HCT116 (cell line): ENCODE data around the gene OR10A2. TPM values are rescaled to one million over a fixed set of nuclear protein-coding genes. Genes with fewer than 3 reads are reported as not detected.
A peak's percentile ranks its signal among the peaks of the same experiment; 100 is the strongest.
"Not testable (repeated sequence)": the region's sequence is repeated elsewhere in the genome, so short reads cannot be mapped to it uniquely, and the experiment has no call there.

Experiments
- ATAC-seq: fragments of 200-7000 bp; cut with Tn5 transposase; 2 replicates; pipeline ENCODE4 v1.9.1; 2020; ENCODE audit warnings: mild to moderate bottlenecking, moderate library complexity
- BruUV-seq: library from RNA; stranded (reverse); fragments of 400-500 nt; replicated peaks from 2 replicates; lab custom pipeline; 2021; lab: Mats Ljungman, UMichigan
- CTCF ChIA-PET: fragments of 300-600 bp; sonication (Branson Sonifier 250); formaldehyde crosslinking; loops from one replicate; lab custom pipeline; 2021; ENCODE audit warnings: antibody characterized with exemption; lab: Charles Lee
- POLR2A ChIA-PET: fragments of 300-600, 350-600 bp; sonication (Branson Sonifier 250); formaldehyde crosslinking; loops from one replicate; lab custom pipeline; 2021; ENCODE audit warnings: antibody characterized with exemption; lab: Charles Lee
- RAD21 ChIA-PET, 2 experiments: fragments of 300-600 bp; sonication (Branson Sonifier 250); formaldehyde crosslinking; loops; one replicate each; lab custom pipeline; 2023; ENCODE audit warnings: low total read pairs in 2 of 2; ENCODE audit not compliant: uncharacterized antibody in 2 of 2, unreplicated experiment in 2 of 2, low non-redundant PET in 1 of 2; lab: Charles Lee
- DNase-seq: peaks from one replicate; pipeline ENCODE4 v3.0.0-alpha.2; 2010; ENCODE audit warnings: low read depth, low spot score
- H2AFZ ChIP-seq: fragments of 200-600 bp; shearing (Covaris generic), sonication (generic); 2 replicates; pipeline ENCODE4 v1.6.1; 2017; ENCODE audit warnings: low read depth, mixed run types, mixed read lengths, antibody characterized with exemption, low read length; ENCODE audit not compliant: poor library complexity, severe bottlenecking
- H3K27ac ChIP-seq: 2 replicates; pipeline ENCODE4 v1.5.1; 2012; ENCODE audit warnings: low read depth, low read length
- H3K27me3 ChIP-seq: fragments of 200-600 bp; sonication (generic); 2 replicates; pipeline ENCODE4 v1.6.1; 2016; ENCODE audit warnings: mixed run types, low read length, mixed read lengths; ENCODE audit not compliant: insufficient read depth
- H3K36me3 ChIP-seq, 2 experiments: fragments of 200-500 bp in 1 of 2; fragments of 200-600 bp in 1 of 2; sonication (Bioruptor generic) in 1 of 2; sonication (generic) in 1 of 2; 2 replicates each; pipeline versions ENCODE4 v1.5.1 to v1.6.1; 2014 to 2016; ENCODE audit warnings: low read length in 2 of 2, inconsistent platforms in 1 of 2, mixed read lengths in 1 of 2, mixed run types in 1 of 2; ENCODE audit not compliant: insufficient read depth in 2 of 2, control insufficient read depth in 1 of 2
- H3K4me1 ChIP-seq, 2 experiments: fragments of 200-600 bp in 1 of 2; sonication (generic) in 1 of 2; 2 replicates each; pipeline versions ENCODE4 v1.5.1 to v1.6.1; 2012 to 2017; ENCODE audit warnings: low read length in 2 of 2, inconsistent platforms in 1 of 2, mild to moderate bottlenecking in 1 of 2, mixed read lengths in 1 of 2, mixed run types in 1 of 2, moderate library complexity in 1 of 2; ENCODE audit not compliant: insufficient read depth in 2 of 2, control insufficient read depth in 1 of 2
- H3K4me2 ChIP-seq: fragments of 200-600 bp; sonication (generic); 2 replicates; pipeline ENCODE4 v1.6.1; 2017; ENCODE audit warnings: mixed run types, low read length, mixed read lengths
- H3K4me3 ChIP-seq, 2 experiments: fragments of 200-600 bp in 1 of 2; sonication (generic) in 1 of 2; replicated peaks in 1 of 2; 2 replicates each; pipeline ENCODE4 v1.5.1; 2011 to 2016; ENCODE audit warnings: low read length in 2 of 2, control low read depth in 1 of 2, low read depth in 1 of 2, mild to moderate bottlenecking in 1 of 2, mixed read lengths in 1 of 2, mixed run types in 1 of 2
- H3K79me2 ChIP-seq: fragments of 200-600 bp; sonication (generic); 2 replicates; pipeline ENCODE4 v1.6.1; 2017; ENCODE audit warnings: mild to moderate bottlenecking, mixed run types, low read length, moderate library complexity, mixed read lengths; ENCODE audit not compliant: insufficient read depth
- H3K9ac ChIP-seq: fragments of 200-600 bp; sonication (generic); 2 replicates; pipeline ENCODE4 v1.6.1; 2016; ENCODE audit warnings: low read length, mixed read lengths
- H3K9me2 ChIP-seq: fragments of 200-600 bp; sonication (generic), shearing (Covaris generic); 2 replicates; pipeline ENCODE4 v1.6.1; 2017; ENCODE audit warnings: mixed run types, mild to moderate bottlenecking, moderate library complexity; ENCODE audit not compliant: insufficient read depth
- H3K9me3 ChIP-seq, 2 experiments: fragments of 200-500 bp in 1 of 2; fragments of 200-600 bp in 1 of 2; sonication (Bioruptor generic) in 1 of 2; sonication (generic) in 1 of 2; 2 replicates each; pipeline ENCODE4 v1.6.1; 2014 to 2017; ENCODE audit warnings: low read length in 2 of 2, mixed read lengths in 2 of 2, inconsistent platforms in 1 of 2, low read depth in 1 of 2, mild to moderate bottlenecking in 1 of 2, mixed run types in 1 of 2, moderate library complexity in 1 of 2; ENCODE audit not compliant: control insufficient read depth in 1 of 2, insufficient read depth in 1 of 2
- H4K20me1 ChIP-seq: fragments of 200-600 bp; sonication (generic), shearing (Covaris generic); 2 replicates; pipeline ENCODE4 v1.6.1; 2017; ENCODE audit warnings: mixed run types, mild to moderate bottlenecking, moderate library complexity; ENCODE audit not compliant: insufficient read depth
- CBX3 ChIP-seq: IDR thresholded peaks from 2 replicates; pipeline ENCODE4 v1.6.1; 2012; ENCODE audit warnings: low read depth
- CEBPB ChIP-seq: IDR thresholded peaks from 2 replicates; pipeline ENCODE4 v1.6.1; 2012; ENCODE audit warnings: low read depth
- CTCF ChIP-seq, 3 experiments: fragments of 200-600 bp in 1 of 3; sonication (generic) in 1 of 3; IDR thresholded peaks in 2 of 3; conservative IDR thresholded peaks in 1 of 3; 2 replicates each; pipeline ENCODE4 v1.5.1; 2012 to 2017; ENCODE audit warnings: low read depth in 2 of 3, low read length in 2 of 3, antibody characterized with exemption in 1 of 3, borderline replicate concordance in 1 of 3, control low read depth in 1 of 3, mild to moderate bottlenecking in 1 of 3, mixed read lengths in 1 of 3, mixed run types in 1 of 3, moderate library complexity in 1 of 3; ENCODE audit not compliant: insufficient read depth in 1 of 3
- ELF1 ChIP-seq: IDR thresholded peaks from 2 replicates; pipeline ENCODE4 v1.6.1; 2012; ENCODE audit warnings: low read depth, borderline replicate concordance
- JUND ChIP-seq: IDR thresholded peaks from 2 replicates; pipeline ENCODE4 v1.6.1; 2012
- MAX ChIP-seq: IDR thresholded peaks from 2 replicates; pipeline ENCODE4 v1.6.1; 2012
- POLR2A ChIP-seq: IDR thresholded peaks from 2 replicates; pipeline ENCODE4 v1.7.0; 2011; ENCODE audit warnings: borderline replicate concordance; ENCODE audit not compliant: insufficient read depth, insufficient read length; ENCODE audit errors: extremely low read depth
- RAD21 ChIP-seq: IDR thresholded peaks from 2 replicates; pipeline ENCODE4 v1.6.1; 2012; ENCODE audit warnings: low read depth, mild to moderate bottlenecking
- SIN3A ChIP-seq: IDR thresholded peaks from 2 replicates; pipeline ENCODE4 v1.6.1; 2012; ENCODE audit warnings: low read depth
- ZFX ChIP-seq: fragments of 450-650 bp; IDR thresholded peaks from 2 replicates; pipeline ENCODE4 v1.6.1; 2017
- intact Hi-C: fragments of 100-400 bp; cut with micrococcal nuclease; formaldehyde crosslinking; loops from 2 replicates; pipeline ENCODE4 v1.10.0; 2022
- total RNA-seq: library from RNA; stranded (reverse); gene quantifications from one replicate; pipeline ENCODE4 v1.2.1, GENCODE V29; 2021; ENCODE audit not compliant: unreplicated experiment

The OR10A2 gene
- total RNA-seq, 1 experiment from 2014 or later, result not detected

- peak; percentile 37 for TF ChIP-seq RAD21
- no peak for TF ChIP-seq CEBPB
- TF ChIP-seq CTCF (IDR thresholded peaks at IDR 0.05 in 2 of 3, conservative IDR thresholded peaks at IDR 0.05 in 1 of 3; ENCODE audit: borderline replicate concordance in 1 of 3, insufficient read depth in 1 of 3, low read depth in 2 of 3, low read length in 2 of 3), result peak; percentile 11 to 46 (median 27); a peak in 4 of 6 replicates
- TF ChIP-seq POLR2A, result no peak
- TF ChIP-seq ELF1, result no peak
- TF ChIP-seq ZFX, result no peak
- no peak for TF ChIP-seq CBX3
- no peak for TF ChIP-seq SIN3A
- TF ChIP-seq MAX, result no peak
- TF ChIP-seq JUND, result no peak
- H3K9me3 ChIP-seq, result no peaks in the 10 kb centered on the region
- DNase-seq (no peak), ATAC-seq (no peak; the same call in 1 of the 2 replicates)
- no peak overlapping the region for H3K4me2 ChIP-seq
- POLR2A ChIA-PET, result no interaction called here
- no peak overlapping the region for H3K4me3 ChIP-seq
- CTCF ChIA-PET, result no interaction called here
- intact Hi-C loops, result no loop called here
- no peaks in the 10 kb centered on the region for H3K4me1 ChIP-seq
- no peaks in the 10 kb centered on the region for H3K9me2 ChIP-seq
- no peaks in the 10 kb centered on the region for H3K36me3 ChIP-seq
- H4K20me1 ChIP-seq, result no peaks in the 10 kb centered on the region
- RAD21 ChIA-PET, result no interaction called here
- no TSS peak for BruUV-seq
- peaks cover 36% of the 10 kb centered on the region for H3K27me3 ChIP-seq
- H3K79me2 ChIP-seq, result no peaks in the 10 kb centered on the region
- H2AFZ ChIP-seq, result no peak overlapping the region
- no peak overlapping the region for H3K9ac ChIP-seq
- H3K27ac ChIP-seq, result no peak overlapping the region
Measured at GRCh38 chr11:6900327-6900999, 37.6 kb downstream of the OR10A2 start.

- H3K9me2 ChIP-seq, H3K4me3 ChIP-seq, BruUV-seq, H4K20me1 ChIP-seq, H3K4me2 ChIP-seq, H2AFZ ChIP-seq, intact Hi-C loops, DNase-seq, H3K36me3 ChIP-seq, H3K27me3 ChIP-seq, H3K9me3 ChIP-seq, CTCF ChIA-PET, H3K27ac ChIP-seq, H3K79me2 ChIP-seq, RAD21 ChIA-PET, H3K9ac ChIP-seq, H3K4me1 ChIP-seq, ATAC-seq: not testable (repeated sequence)
- POLR2A ChIA-PET, result interaction anchor here (0.9 kb wide), 1 partner anchor 21 kb away, joined by 4 read pairs; the partner anchor contains the start of gene ZNF215
Measured at GRCh38 chr11:6904804-6905203, 41.9 kb downstream of the OR10A2 start.
